ENCODE data around the gene CD164. TPM values are rescaled to one million over a fixed set of nuclear protein-coding genes. Genes with fewer than 3 reads are reported as not detected.
"Not testable (repeated sequence)": the region's sequence is repeated elsewhere in the genome, so short reads cannot be mapped to it uniquely, and the experiment has no call there.

CD164 gene
- total and polyA plus RNA-seq, 2 experiments from 2014 or later = 105 to 181 TPM

DNA sequence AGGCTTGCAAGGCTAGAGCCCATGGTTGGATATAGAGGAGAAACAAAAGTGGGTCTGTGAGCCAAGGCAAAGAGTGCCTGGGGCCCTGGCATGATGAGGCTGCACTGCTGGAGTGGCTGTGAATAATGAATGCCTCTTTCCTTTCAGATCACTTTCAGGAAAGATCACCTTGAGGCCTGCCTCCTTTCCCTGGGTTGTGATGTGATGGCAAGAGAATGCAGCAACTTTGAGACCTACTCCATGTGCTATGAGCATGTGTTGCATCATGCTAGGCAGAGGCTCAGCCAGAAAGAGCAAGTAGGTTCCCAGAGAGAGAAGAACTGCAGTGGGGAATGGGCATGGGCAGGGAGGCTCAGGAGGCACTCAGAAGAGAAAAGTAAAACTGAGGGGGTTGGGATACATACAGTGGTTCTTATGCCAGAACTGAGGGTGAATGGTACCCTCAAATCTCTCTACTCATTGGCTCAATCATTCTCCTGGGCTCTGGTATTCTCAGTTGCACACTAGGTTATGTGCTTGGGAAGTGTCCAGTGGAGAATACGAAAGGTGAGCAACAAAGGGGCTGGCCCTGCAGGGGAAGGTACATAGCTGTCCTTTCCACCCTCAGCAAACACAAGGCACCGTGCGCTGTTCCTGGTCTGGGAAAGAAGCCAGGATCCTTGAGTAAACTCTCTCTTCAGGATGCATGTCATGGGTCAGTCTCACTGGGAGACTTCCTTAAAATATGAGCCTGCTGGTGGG, 45.9 kb downstream of the CD164 start:
- TF ChIP-seq, protein P1, sequence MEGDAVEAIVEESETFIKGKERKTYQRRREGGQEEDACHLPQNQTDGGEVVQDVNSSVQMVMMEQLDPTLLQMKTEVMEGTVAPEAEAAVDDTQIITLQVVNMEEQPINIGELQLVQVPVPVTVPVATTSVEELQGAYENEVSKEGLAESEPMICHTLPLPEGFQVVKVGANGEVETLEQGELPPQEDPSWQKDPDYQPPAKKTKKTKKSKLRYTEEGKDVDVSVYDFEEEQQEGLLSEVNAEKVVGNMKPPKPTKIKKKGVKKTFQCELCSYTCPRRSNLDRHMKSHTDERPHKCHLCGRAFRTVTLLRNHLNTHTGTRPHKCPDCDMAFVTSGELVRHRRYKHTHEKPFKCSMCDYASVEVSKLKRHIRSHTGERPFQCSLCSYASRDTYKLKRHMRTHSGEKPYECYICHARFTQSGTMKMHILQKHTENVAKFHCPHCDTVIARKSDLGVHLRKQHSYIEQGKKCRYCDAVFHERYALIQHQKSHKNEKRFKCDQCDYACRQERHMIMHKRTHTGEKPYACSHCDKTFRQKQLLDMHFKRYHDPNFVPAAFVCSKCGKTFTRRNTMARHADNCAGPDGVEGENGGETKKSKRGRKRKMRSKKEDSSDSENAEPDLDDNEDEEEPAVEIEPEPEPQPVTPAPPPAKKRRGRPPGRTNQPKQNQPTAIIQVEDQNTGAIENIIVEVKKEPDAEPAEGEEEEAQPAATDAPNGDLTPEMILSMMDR (IDR thresholded peaks at IDR 0.05; ENCODE audit: low read depth, low read length) = no peak
- Histone ChIP-seq H3K9me3 (ENCODE audit: low read depth) (no peaks in the 10 kb centered on the region), H3K27me3 (no peaks in the 10 kb centered on the region), H3K4me1 (ENCODE audit: low read depth) (peaks cover 6% of the 10 kb centered on the region), H3K4me3 (no peak overlapping the region), H3K36me3 (no peaks in the 10 kb centered on the region), H3K27ac (no peak overlapping the region)
- DNase-seq (ENCODE audit: low read depth in 1 of 2, low spot score in 1 of 2) = peak in 1 of 2 donors; percentile 66

DNA sequence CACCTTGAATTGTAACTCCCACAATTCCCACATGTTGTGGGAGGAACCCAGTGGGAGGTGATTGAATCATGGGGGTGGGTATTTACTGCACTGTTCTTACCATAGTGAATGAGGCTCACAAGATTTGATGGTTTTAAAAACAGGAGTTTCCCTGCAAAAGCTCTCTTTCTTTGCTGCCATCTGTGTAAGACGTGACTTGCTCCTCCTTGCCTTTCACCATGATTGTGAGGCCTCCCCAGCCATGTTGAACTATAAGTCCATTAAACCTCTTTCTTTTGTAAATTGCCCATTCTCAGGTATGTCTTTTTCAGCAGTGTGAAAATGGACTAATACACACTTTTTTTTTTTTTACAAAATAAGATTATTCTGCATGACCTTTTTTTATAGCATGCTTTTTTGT, 48.4 kb downstream of the CD164 start:
- not testable (repeated sequence) for H3K4me1 ChIP-seq (ENCODE audit: low read depth); H3K27me3 ChIP-seq; H3K27ac ChIP-seq; H3K36me3 ChIP-seq; H3K9me3 ChIP-seq (ENCODE audit: low read depth); DNase-seq (ENCODE audit: low read depth in 1 of 2, low spot score in 1 of 2); H3K4me3 ChIP-seq

DNA sequence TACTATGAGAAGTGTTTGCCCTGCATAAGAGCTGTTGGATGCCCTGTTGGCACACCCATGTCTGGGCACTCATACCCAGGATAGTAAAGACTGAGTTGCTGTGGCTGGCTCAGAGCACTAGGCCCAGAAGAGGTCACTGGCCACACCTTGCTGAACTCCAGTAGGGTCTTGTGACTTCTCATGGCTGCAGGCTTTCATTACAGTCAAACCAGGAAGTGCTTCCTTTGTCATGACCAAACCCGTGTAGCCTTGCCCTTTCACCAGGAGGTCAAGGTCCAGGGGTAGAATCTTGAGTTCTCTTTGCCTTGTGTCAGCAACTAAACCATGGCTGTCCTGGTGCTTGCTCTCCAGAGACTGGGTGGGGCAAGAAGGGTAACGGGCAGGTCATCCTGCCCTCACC, 49.5 kb downstream of the CD164 start:
- no peak overlapping the region for H3K4me3 ChIP-seq
- TF ChIP-seq, protein P1 (IDR thresholded peaks at IDR 0.05; ENCODE audit: low read depth, low read length) = no peak
- DNase-seq (ENCODE audit: low read depth in 1 of 2, low spot score in 1 of 2) = no peak
- no peaks in the 10 kb centered on the region for H3K36me3 ChIP-seq
- H3K9me3 ChIP-seq (ENCODE audit: low read depth) = no peaks in the 10 kb centered on the region
- no peaks in the 10 kb centered on the region for H3K4me1 ChIP-seq (ENCODE audit: low read depth)
- no peak overlapping the region for H3K27ac ChIP-seq
- no peaks in the 10 kb centered on the region for H3K27me3 ChIP-seq

DNA sequence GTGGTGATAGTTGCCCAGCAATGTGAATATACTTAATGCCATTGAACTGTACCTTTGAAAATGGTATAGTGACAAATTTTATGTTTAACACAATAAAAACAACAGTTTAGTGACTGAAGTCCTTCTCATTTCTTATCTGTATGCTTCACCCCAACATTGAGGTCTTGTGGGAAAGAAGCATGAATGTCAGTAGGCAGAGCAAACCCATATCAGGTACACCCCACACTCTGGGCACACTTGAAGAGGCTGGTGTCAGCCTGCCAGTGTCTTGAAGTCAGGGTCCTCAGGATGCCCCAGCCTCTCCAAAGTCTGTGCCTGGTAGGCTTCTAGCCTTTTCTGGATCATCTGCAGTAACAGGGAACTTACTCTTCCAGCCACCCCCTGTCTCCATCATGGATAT, 51.2 kb downstream of the CD164 start:
- no peak overlapping the region for H3K27ac ChIP-seq
- DNase-seq (ENCODE audit: low read depth in 1 of 2, low spot score in 1 of 2) = no peak

GRCh38 chr6:109330263-109330662, 52.0 kb downstream of the CD164 start:
- Histone ChIP-seq H3K4me3 (no peak overlapping the region), H3K36me3 (no peaks in the 10 kb centered on the region), H3K27ac (no peak overlapping the region), H3K9me3 (ENCODE audit: low read depth) (no peaks in the 10 kb centered on the region), H3K4me1 (ENCODE audit: low read depth) (no peaks in the 10 kb centered on the region), H3K27me3 (no peaks in the 10 kb centered on the region)
- TF ChIP-seq, protein P1 (IDR thresholded peaks at IDR 0.05; ENCODE audit: low read depth, low read length) = no peak
- DNase-seq (ENCODE audit: low read depth in 1 of 2, low spot score in 1 of 2) = no peak

More for the DNA sequence above, 51.2 kb downstream of the CD164 start:
- Histone ChIP-seq H3K36me3 (no peaks in the 10 kb centered on the region), H3K9me3 (ENCODE audit: low read depth) (no peaks in the 10 kb centered on the region), H3K27me3 (no peaks in the 10 kb centered on the region), H3K4me1 (ENCODE audit: low read depth) (no peaks in the 10 kb centered on the region), H3K4me3 (no peak overlapping the region)
- TF ChIP-seq, protein P1 (IDR thresholded peaks at IDR 0.05; ENCODE audit: low read depth, low read length) = no peak

- DNase-seq (ENCODE audit: low read depth in 1 of 2, low spot score in 1 of 2) = no peak
- Histone ChIP-seq H3K36me3 (no peaks in the 10 kb centered on the region), H3K27me3 (no peaks in the 10 kb centered on the region), H3K27ac (no peak overlapping the region), H3K4me1 (ENCODE audit: low read depth) (no peaks in the 10 kb centered on the region), H3K9me3 (ENCODE audit: low read depth) (no peaks in the 10 kb centered on the region), H3K4me3 (no peak overlapping the region)
- TF ChIP-seq, protein P1 (IDR thresholded peaks at IDR 0.05; ENCODE audit: low read depth, low read length) = no peak
Measured at GRCh38 chr6:109328629-109329028, 53.6 kb downstream of the CD164 start.
